GM12891 (cell line): ENCODE data around the gene SLC5A10.
"Not testable (repeated sequence)": the region's sequence is repeated elsewhere in the genome, so short reads cannot be mapped to it uniquely, and the experiment has no call there.

Experiments used
- POLR2A ChIP-seq: IDR thresholded peaks from 2 replicates; pipeline ENCODE4 v1.6.1; 2011; ENCODE audit warnings: low read depth, low read length, control low read depth
- POLR2AphosphoS5 ChIP-seq: IDR thresholded peaks from 2 replicates; pipeline ENCODE4 v1.6.1; 2011; ENCODE audit warnings: low read depth, low read length, control low read depth
- POU2F2 ChIP-seq: IDR thresholded peaks from 2 replicates; pipeline ENCODE4 v1.6.1; 2011; ENCODE audit warnings: low read depth, mild to moderate bottlenecking, control low read depth, low read length, moderate library complexity

GRCh38 chr17:19055447-19055846 lies 103.5 kb downstream of the SLC5A10 start:
- not testable (repeated sequence) for TF ChIP-seq POLR2A, POLR2AphosphoS5, POU2F2
